ENCODE results near the gene PHOSPHO2. TPM values are rescaled to one million over a fixed set of nuclear protein-coding genes. Genes with fewer than 3 reads are reported as not detected.

PHOSPHO2 gene
- total and polyA plus RNA-seq, 2 donors (not counting 3 experiments of a cell fraction or from before 2014, with no cell fraction given), result 0.69 to 2.7 TPM

DNA sequence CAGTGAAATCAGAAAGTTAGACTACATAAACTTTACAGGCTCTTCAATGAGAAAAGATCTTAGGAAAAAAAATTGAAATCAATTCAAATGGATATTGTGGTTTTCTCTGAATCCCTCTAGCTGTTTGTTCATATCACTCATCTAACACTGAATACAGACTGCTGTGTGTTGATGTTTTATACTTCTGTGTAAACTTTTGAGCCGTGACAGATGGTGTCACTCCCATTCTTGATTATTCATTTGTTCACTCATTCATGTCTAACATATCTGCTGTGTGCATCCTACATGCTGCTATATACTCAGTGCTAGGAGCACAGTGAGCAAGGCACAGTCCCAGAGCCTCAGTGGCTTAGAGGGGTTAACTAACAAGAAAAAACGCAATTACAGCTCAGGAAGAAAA, 52.0 kb downstream of the PHOSPHO2 start:
- H3K36me3 ChIP-seq (ENCODE audit: control insufficient read depth in 2 of 2, extremely low read depth in 1 of 2, insufficient read depth in 2 of 2, low read length in 2 of 2), result peaks cover 5% of the 10 kb centered on the region in 2 experiments

GRCh38 chr2:169748319-169748718, 54.0 kb downstream of the PHOSPHO2 start:
- Histone ChIP-seq H3K9ac (replicated peaks; ENCODE audit: extremely low read depth, insufficient read depth, low read length) (no peak overlapping the region), H3K4me1 (ENCODE audit: control insufficient read depth, extremely low read depth, insufficient read depth, low read length) (no peaks in the 10 kb centered on the region), H3K9me1 (replicated peaks; ENCODE audit: control insufficient read depth, extremely low read depth, insufficient read depth, low read length) (no peaks in the 10 kb centered on the region), H2AFZ (ENCODE audit: low read depth, low read length) (no peak overlapping the region), H3K79me2 (ENCODE audit: control insufficient read depth, insufficient read depth, low read length) (no peaks in the 10 kb centered on the region), H3K27ac (ENCODE audit: insufficient read depth, low read depth, low read length) (no peak overlapping the region), H3K4me2 (ENCODE audit: insufficient read depth, low read length) (no peak overlapping the region), H4K20me1 (replicated peaks; ENCODE audit: control insufficient read depth, extremely low read depth, insufficient read depth, low read length) (no peaks in the 10 kb centered on the region), H3K27me3 (ENCODE audit: control insufficient read depth in 2 of 2, insufficient read depth in 2 of 2, low read length in 2 of 2) (no peaks in the 10 kb centered on the region), H3K36me3 (ENCODE audit: control insufficient read depth in 2 of 2, extremely low read depth in 1 of 2, insufficient read depth in 2 of 2, low read length in 2 of 2) (no peaks in the 10 kb centered on the region), H3K4me3 (replicated peaks in 1 of 3; ENCODE audit: insufficient read depth in 1 of 3, low read depth in 1 of 3, low read length in 3 of 3) (no peak overlapping the region), H3K9me3 (replicated peaks; ENCODE audit: control insufficient read depth, insufficient read depth, low read length) (no peaks in the 10 kb centered on the region)
- no peak for TF ChIP-seq FOS (IDR thresholded peaks at IDR 0.05; ENCODE audit: borderline replicate concordance, insufficient read depth, low read length)
- TF ChIP-seq MAX (IDR thresholded peaks at IDR 0.05; ENCODE audit: insufficient read depth, insufficient read length), result no peak
- no peak for TF ChIP-seq EZH2 (IDR thresholded peaks at IDR 0.05; ENCODE audit: borderline replicate concordance, low read depth, low read length, severe bottlenecking)
- TF ChIP-seq GATA2 (IDR thresholded peaks at IDR 0.05; ENCODE audit: insufficient read depth, insufficient read length, low read depth, low read length), result no peak
- TF ChIP-seq, protein P1, sequence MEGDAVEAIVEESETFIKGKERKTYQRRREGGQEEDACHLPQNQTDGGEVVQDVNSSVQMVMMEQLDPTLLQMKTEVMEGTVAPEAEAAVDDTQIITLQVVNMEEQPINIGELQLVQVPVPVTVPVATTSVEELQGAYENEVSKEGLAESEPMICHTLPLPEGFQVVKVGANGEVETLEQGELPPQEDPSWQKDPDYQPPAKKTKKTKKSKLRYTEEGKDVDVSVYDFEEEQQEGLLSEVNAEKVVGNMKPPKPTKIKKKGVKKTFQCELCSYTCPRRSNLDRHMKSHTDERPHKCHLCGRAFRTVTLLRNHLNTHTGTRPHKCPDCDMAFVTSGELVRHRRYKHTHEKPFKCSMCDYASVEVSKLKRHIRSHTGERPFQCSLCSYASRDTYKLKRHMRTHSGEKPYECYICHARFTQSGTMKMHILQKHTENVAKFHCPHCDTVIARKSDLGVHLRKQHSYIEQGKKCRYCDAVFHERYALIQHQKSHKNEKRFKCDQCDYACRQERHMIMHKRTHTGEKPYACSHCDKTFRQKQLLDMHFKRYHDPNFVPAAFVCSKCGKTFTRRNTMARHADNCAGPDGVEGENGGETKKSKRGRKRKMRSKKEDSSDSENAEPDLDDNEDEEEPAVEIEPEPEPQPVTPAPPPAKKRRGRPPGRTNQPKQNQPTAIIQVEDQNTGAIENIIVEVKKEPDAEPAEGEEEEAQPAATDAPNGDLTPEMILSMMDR (IDR thresholded peaks at IDR 0.05; ENCODE audit: extremely low read depth in 1 of 2, insufficient read depth in 1 of 2, low read depth in 1 of 2, low read length in 2 of 2), result no peak
- no peak for TF ChIP-seq MYC (IDR thresholded peaks at IDR 0.05; ENCODE audit: low read depth, low read length)
- TF ChIP-seq POLR2A (IDR thresholded peaks at IDR 0.05; ENCODE audit: low read depth, low read length), result no peak
- TF ChIP-seq JUN (IDR thresholded peaks at IDR 0.05; ENCODE audit: borderline replicate concordance, insufficient read depth, insufficient read length, low read depth), result no peak
- no peak for TF ChIP-seq POLR2AphosphoS5 (IDR thresholded peaks at IDR 0.05; ENCODE audit: insufficient read depth, low read depth, low read length)
- ChIA-PET POLR2A (no interaction called here), CTCF (no interaction called here)
- intact Hi-C loops (cut with micrococcal nuclease), result no loop called here
- dilution Hi-C loops (cut with MboI; ENCODE audit: extremely low pct_ligation_motif_present, low sequenced_read_pairs), result no loop called here
- DNase-seq (ENCODE audit: low read depth, low spot score), result no peak
- FAIRE-seq, result no peak
- BruUV-seq (replicated peaks), result no TSS peak

More for the DNA sequence above, 52.0 kb downstream of the PHOSPHO2 start:
- H3K9me1 ChIP-seq (replicated peaks; ENCODE audit: control insufficient read depth, extremely low read depth, insufficient read depth, low read length), result no peaks in the 10 kb centered on the region
- dilution Hi-C loops (cut with MboI; ENCODE audit: extremely low pct_ligation_motif_present, low sequenced_read_pairs), result no loop called here
- no peaks in the 10 kb centered on the region for H4K20me1 ChIP-seq (replicated peaks; ENCODE audit: control insufficient read depth, extremely low read depth, insufficient read depth, low read length)
- no peaks in the 10 kb centered on the region for H3K4me1 ChIP-seq (ENCODE audit: control insufficient read depth, extremely low read depth, insufficient read depth, low read length)
- ChIA-PET CTCF (interaction anchor here (0.6 to 0.7 kb wide), 2 partner anchors 18 to 304 kb away, joined by 3 read pairs; no protein-coding TSS in a partner anchor), POLR2A (no interaction called here)
- DNase-seq (ENCODE audit: low read depth, low spot score) (no peak), FAIRE-seq (no peak)
- H3K9me3 ChIP-seq (replicated peaks; ENCODE audit: control insufficient read depth, insufficient read depth, low read length), result no peaks in the 10 kb centered on the region
- TF ChIP-seq JUN (IDR thresholded peaks at IDR 0.05; ENCODE audit: borderline replicate concordance, insufficient read depth, insufficient read length, low read depth) (no peak), MYC (IDR thresholded peaks at IDR 0.05; ENCODE audit: low read depth, low read length) (no peak), EZH2 (IDR thresholded peaks at IDR 0.05; ENCODE audit: borderline replicate concordance, low read depth, low read length, severe bottlenecking) (no peak), POLR2AphosphoS5 (IDR thresholded peaks at IDR 0.05; ENCODE audit: insufficient read depth, low read depth, low read length) (no peak), GATA2 (IDR thresholded peaks at IDR 0.05; ENCODE audit: insufficient read depth, insufficient read length, low read depth, low read length) (no peak), POLR2A (IDR thresholded peaks at IDR 0.05; ENCODE audit: low read depth, low read length) (no peak), FOS (IDR thresholded peaks at IDR 0.05; ENCODE audit: borderline replicate concordance, insufficient read depth, low read length) (no peak)
- TF ChIP-seq, protein P1 (IDR thresholded peaks at IDR 0.05; ENCODE audit: extremely low read depth in 1 of 2, insufficient read depth in 1 of 2, low read depth in 1 of 2, low read length in 2 of 2), result no peak
- intact Hi-C loops (cut with micrococcal nuclease), result no loop called here
- no peak overlapping the region for H3K4me3 ChIP-seq (replicated peaks in 1 of 3; ENCODE audit: insufficient read depth in 1 of 3, low read depth in 1 of 3, low read length in 3 of 3)
- no TSS peak for BruUV-seq (replicated peaks)
- no peak overlapping the region for H2AFZ ChIP-seq (ENCODE audit: low read depth, low read length)
- no peaks in the 10 kb centered on the region for H3K79me2 ChIP-seq (ENCODE audit: control insufficient read depth, insufficient read depth, low read length)
- no peak overlapping the region for H3K4me2 ChIP-seq (ENCODE audit: insufficient read depth, low read length)
- no peak overlapping the region for H3K9ac ChIP-seq (replicated peaks; ENCODE audit: extremely low read depth, insufficient read depth, low read length)
- H3K27ac ChIP-seq (ENCODE audit: insufficient read depth, low read depth, low read length), result no peak overlapping the region
- H3K27me3 ChIP-seq (ENCODE audit: control insufficient read depth in 2 of 2, insufficient read depth in 2 of 2, low read length in 2 of 2), result no peaks in the 10 kb centered on the region
